NCI-H128 (cell line): ENCODE results near the gene GORASP1.
A peak's percentile ranks its signal among the peaks of the same experiment; 100 is the strongest.
"Not testable (repeated sequence)": the region's sequence is repeated elsewhere in the genome, so short reads cannot be mapped to it uniquely, and the experiment has no call there.

Experiments
- DNase-seq: peaks from one replicate; lab custom pipeline; 2025; ENCODE audit not compliant: unreplicated experiment; lab: John Stamatoyannopoulos, UW

The GORASP1 gene

GRCh38 chr3:39075910-39076309, 31.5 kb downstream of the GORASP1 start:
- DNase-seq: no peak

DNA sequence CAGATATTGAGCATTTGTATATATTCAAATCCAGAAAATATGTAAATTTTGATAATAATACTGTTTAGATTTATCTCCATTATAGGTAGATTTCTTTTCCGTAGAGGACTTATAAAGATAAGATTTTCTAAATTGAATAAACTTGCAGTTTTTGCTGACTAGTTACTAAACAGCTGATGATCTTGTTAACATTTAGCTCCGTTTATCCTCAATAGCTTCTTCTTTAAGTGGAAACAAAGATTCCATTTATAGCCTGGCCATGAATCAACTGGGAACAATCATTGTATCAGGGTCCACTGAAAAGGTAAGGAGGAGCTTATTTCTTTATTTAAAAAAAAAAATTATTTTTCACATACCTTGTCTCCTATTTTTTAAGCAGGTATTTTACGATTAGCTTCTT, 38.9 kb downstream of the GORASP1 start:
- no peak for DNase-seq

GRCh38 chr3:39067286-39067685, 40.1 kb downstream of the GORASP1 start:
- DNase-seq: no peak

GRCh38 chr3:39065197-39065596, 42.2 kb downstream of the GORASP1 start:
- DNase-seq: no peak

DNA sequence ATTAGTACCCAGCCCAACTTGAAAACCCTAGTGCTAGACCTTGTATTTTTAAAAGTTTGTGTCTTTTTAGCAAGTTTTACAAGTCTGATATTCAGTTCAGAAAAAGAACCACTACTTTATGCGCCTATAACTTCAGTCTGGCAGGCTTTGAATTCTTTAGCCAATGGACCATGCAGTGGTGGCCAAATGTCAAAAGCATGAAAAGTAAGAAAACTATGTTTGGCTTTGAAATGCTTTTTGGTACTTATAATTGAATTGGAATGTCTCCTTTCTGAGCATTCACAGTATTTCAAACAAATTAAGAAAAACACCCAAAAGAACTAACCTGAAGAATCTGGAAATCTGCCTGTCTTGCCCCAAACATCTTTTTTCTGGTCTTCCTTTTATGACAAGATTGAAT, 42.8 kb downstream of the GORASP1 start:
- no peak for DNase-seq

DNA sequence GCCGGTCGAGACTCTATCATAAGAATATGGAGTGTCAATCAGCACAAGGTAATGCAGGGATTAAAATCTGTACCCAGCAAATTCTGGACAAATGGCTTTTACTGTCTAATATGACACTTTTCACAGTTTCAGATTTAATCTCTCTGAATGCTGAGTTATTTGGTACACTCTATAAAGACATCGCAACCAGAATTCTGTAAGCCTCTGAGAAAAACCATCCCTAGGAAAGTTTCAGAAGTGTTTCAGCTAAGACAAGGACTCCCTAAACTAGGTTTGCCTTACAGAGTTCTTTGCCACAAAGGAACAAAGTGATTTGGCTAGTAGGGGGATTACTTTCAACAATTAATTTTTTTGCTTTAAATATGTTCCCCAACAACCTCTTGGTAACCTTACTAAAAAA, 44.3 kb downstream of the GORASP1 start:
- no peak for DNase-seq

DNA sequence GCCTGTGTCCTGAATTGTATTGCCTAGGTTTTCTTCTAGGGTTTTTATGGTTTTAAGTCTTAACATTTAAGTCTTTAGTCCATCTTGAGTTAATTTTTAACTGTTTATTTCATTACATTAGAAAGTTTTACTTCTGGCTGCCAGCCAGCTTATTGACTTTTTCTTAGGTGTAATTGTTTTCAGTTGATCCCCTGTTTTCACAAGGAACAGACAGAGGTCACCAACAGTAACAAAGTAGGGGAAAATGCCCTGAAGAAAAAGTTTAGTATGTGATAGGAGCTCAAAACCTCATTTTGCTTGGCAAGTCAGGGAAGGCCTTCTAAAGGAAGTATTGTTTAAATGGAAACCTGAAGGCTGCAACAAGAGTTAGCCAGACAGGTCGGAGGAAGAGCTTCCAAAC, 45.2 kb downstream of the GORASP1 start:
- DNase-seq: no peak

GRCh38 chr3:39061228-39061627, 46.2 kb downstream of the GORASP1 start:
- not testable (repeated sequence) for DNase-seq

- no peak for DNase-seq
Measured at GRCh38 chr3:39056151-39056550, 51.3 kb downstream of the GORASP1 start.

DNA sequence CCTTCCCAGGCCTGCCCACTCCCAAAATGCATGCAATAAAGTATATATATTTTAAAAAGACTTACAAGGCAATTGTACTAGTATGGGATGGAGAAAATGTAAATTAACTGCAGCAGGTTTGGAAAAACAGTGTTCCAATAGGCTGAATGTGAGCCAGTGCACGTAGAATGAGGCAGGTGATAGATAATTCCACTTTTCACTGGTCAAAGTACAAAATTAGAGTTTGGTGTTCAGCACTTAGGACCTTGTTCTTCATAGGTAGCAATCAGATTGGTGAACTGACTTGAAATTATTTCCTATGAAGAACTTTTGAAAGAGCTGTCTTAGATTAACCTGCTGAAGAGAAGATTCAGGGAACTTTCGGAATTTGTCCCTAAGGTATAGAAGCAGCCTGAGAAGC, 53.7 kb downstream of the GORASP1 start:
- no peak for DNase-seq

DNA sequence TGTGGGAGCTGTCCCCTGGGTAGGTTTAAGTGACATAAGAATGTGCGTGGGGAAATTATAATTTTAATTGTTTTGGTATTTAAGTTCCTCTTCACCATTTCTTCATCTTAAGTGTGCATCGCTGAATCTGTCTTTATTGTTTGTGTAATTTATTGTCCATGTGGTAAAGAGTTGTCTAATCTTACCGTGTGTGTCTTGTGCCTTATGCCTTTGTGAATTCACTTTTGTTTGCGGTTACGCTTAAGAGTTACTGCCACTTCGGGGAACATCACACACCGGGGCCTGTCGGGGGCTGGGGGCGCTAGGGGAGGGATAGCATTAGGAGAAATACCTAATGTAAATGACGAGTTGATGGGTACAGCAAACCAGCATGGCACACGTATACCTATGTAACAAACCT, 54.8 kb downstream of the GORASP1 start:
- no peak for DNase-seq

DNA sequence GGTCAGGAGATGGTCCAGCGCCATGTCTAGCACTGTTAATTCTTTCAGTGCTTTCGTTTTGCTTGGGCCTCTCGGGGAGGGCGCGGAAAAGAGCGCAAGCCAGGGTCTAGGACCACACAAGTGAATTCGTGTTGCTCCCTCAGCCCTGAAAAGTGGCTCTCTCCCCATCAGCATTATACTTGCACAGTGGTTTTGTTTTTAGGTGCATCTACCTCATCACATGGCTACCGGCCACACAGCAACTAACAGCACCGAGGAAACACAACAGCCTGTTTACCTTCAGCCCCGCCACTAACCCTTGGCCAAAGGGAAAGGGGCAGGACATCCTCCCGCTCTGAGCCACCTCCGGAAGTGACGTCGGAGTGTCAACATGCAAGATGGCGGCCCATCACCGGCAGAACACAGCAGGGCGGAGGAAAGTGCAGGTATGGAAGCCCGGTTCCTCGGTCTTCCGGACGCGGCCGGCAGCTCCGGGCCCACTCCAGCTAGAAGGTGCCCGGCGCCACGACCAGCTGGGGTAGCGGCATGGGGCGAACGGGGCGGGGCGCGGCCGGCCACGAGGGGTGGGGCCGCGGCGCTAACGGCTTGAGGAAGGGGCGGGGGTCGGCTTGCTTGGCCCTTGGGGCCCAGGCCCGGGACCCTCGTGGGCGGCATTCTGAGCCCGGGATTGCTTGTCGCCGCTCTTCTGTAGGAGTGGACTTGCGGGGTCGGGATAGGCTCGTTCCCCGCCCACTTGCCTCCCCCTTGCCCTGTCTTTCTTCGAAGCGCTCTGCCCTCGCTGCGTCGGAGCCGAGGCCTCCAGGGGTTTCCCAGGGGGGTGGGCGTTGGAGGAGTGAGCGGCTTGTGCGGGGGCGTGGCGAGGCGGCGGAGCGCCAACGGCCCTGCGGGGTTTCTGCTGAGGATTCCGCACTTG, 55.5 kb downstream of the GORASP1 start, which contains the start of the genes SCN11A and WDR48:
TSS of gene SCN11A (minus strand) at position 296 of the 913 bp plus-strand sequence. CDS start 101,582 bp downstream, outside the sequence.
TSS of gene WDR48 (plus strand) at position 368 of the 913 bp plus-strand sequence. CDS start at position 378, 10 bp downstream.
- DNase-seq: peak; percentile 81

DNA sequence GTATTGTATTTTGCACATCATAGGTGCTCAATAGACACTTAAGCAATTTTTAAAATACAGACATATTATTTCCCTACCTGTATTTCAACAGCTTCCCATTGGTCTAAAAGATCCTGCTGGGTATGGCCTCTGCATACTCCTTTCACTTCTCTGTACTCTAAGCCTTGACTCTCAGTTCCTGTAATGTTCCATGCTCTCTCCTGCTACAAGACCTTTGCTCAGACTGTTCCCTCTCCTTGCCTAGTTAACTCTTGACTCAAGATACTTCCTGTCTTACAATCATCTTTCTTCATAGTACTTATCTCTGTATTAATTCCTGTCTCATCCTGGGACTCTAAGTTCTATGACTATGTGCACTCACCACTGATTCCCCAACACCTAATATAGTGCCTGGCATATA, 57.4 kb downstream of the GORASP1 start:
- no peak for DNase-seq
